SJCRH30 (cell line): ENCODE measurements around the gene FLT4. TPM values are rescaled to one million over a fixed set of nuclear protein-coding genes. Genes with fewer than 3 reads are reported as not detected.

Experiments used
- DNase-seq, 2 experiments: peaks; one replicate each; pipeline ENCODE4 v3.0.0-alpha.2; 2015 to 2020
- H3K27ac ChIP-seq: fragments of 250-450 bp; sonication (Bioruptor Pico); 2 replicates; pipeline ENCODE4 v1.5.1; 2020; ENCODE audit warnings: mild to moderate bottlenecking, moderate library complexity
- H3K27me3 ChIP-seq: fragments of 250-450 bp; sonication (Bioruptor Pico); 2 replicates; pipeline ENCODE4 v1.5.1; 2020; ENCODE audit warnings: mild to moderate bottlenecking, moderate library complexity
- H3K36me3 ChIP-seq: fragments of 250-450 bp; sonication (Bioruptor Pico); 2 replicates; pipeline ENCODE4 v1.5.1; 2020; ENCODE audit warnings: mild to moderate bottlenecking, moderate library complexity
- H3K4me1 ChIP-seq: fragments of 250-450 bp; sonication (Bioruptor Pico); 2 replicates; pipeline ENCODE4 v1.5.1; 2020; ENCODE audit warnings: mild to moderate bottlenecking, moderate library complexity
- H3K4me3 ChIP-seq: fragments of 250-450 bp; sonication (Bioruptor Pico); 2 replicates; pipeline ENCODE4 v1.5.1; 2020; ENCODE audit warnings: mild to moderate bottlenecking, moderate library complexity
- H3K9me3 ChIP-seq: fragments of 250-450 bp; sonication (Bioruptor Pico); replicated peaks from 2 replicates; pipeline ENCODE4 v1.5.1; 2020; ENCODE audit warnings: mild to moderate bottlenecking, moderate library complexity
- total RNA-seq: library from RNA; depleted of rRNA; stranded (reverse); fragments of >200 nt; shearing (Covaris generic); gene quantifications from 2 replicates; pipeline ENCODE4 v1.2.3, GENCODE V29; 2014

The FLT4 gene
- total RNA-seq, 1 experiment from 2014 or later: 0.08 TPM

DNA sequence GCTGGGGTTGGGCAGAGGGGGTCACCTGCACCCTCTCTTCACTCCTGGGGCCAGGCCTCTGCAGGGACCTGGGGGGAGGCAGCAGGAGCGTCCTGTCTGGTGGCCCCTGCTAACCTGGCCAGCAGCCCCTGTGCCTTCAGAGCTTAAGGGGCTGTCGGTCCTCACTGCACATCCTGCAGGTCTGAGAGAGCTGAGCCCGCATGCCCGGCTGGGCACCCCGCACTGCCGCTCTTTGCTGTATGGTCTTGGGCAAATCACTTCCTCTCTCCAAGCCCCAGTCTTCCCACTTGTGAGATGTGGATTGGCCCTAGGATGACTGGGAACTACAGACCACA, 7.9 kb downstream of the FLT4 start:
- no peaks in the 10 kb centered on the region; the same call in none of the 2 replicates for H3K27me3 ChIP-seq
- no peak for DNase-seq

DNA sequence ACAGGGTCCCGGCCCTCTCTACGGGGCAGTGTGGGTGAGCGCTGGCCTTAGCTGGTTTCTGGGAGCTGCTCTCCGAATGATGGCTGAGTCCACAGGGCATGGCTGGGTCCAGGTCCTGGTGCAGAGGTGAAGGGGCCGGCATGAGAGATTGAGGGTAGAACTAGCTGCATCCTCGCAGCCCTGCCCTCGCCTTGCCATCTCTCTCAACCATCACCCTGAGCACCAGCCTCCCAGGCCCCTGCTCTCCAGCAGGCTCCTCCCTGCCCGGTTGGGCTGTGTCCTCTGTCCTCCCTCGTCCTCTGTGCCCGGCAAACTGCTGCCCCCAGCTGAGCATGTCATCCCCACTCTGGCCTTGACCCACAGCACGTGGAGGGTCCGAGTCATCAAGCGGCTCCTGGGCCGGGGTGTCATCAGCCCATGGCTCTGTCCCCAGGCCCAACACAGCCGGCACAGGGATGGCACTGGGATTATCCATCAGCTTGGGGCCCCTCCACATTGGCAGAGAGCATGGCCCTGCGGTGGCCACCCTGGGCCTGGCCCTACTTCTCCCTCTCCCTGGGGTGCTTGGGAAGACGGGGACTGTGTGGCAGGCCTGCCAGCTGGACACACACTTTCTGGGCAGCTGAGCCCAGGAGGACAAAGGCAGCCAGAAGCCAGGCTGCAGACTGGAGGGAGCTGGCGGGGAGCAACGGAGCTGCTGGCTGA, 8.4 kb downstream of the FLT4 start:
- Histone ChIP-seq H3K4me1 (no peaks in the 10 kb centered on the region), H3K27me3 (no peaks in the 10 kb centered on the region; the same call in none of the 2 replicates), H3K4me3 (no peak overlapping the region), H3K36me3 (no peaks in the 10 kb centered on the region), H3K9me3 (no peaks in the 10 kb centered on the region), H3K27ac (no peak overlapping the region)
- DNase-seq: no peak

More for the DNA sequence above, 7.9 kb downstream of the FLT4 start:
- Histone ChIP-seq H3K9me3 (no peaks in the 10 kb centered on the region), H3K36me3 (no peaks in the 10 kb centered on the region), H3K4me1 (no peaks in the 10 kb centered on the region), H3K4me3 (no peak overlapping the region), H3K27ac (no peak overlapping the region)

DNA sequence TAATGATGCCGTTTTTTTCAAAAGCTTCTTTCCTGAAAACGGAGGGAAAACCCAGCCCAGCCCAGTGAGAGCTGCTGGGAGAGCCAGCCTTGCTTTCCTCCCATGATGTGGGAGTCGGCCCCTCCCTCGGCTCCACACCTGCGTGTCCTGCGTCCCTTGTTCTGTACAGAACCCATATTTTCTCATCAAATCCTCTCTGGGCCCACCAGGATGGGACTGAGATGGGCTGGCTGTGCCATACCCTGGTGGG, 8.9 kb downstream of the FLT4 start:
- H3K27me3 ChIP-seq: no peaks in the 10 kb centered on the region; the same call in none of the 2 replicates
- H3K4me3 ChIP-seq: no peak overlapping the region
- H3K27ac ChIP-seq: no peak overlapping the region
- no peaks in the 10 kb centered on the region for H3K4me1 ChIP-seq
- H3K9me3 ChIP-seq: no peaks in the 10 kb centered on the region
- no peak for DNase-seq
- no peaks in the 10 kb centered on the region for H3K36me3 ChIP-seq

DNA sequence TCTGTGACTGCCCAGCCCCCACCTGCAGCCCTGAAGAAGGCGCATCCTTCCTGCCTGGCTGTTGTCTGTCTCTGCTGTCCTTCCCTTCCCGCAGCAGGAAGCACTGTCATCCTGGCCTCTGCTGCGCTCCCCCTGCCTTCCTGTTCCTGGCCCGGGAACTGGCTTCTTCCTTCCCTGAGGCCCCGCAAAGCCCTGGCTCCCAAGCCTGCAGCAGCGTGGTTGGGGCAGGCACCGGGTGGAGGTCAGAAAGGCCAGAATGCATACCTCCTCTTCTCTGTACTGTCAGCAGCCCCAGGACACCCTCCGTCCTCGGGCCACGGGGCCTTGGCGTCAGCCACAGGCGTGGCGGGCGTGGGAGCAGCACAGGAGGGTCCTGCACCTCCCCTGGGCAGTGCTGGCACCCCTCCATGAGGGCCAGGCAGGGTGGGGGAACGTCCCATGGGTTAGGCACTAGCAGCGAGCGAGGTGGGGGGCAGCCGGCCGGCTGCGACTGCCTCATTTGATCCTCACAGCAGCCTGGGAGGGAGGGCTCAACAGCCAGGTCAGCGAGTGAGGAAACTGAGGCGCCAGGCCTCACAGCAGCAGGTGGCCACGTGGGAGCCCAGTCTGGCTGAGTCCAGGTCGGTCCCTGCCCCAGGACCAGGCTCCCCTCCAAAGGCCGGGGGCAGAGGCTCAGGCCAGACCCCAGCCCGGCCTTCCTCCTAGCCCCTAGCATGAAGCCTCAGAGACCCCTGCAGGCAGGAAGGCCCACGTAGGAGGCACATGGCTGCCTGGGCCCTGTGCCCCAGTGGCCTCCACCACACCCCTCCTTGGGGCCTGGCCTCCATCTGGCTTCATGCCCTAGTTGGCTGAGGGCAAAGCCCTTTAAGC, 9.4 kb downstream of the FLT4 start:
- H3K4me1 ChIP-seq: no peaks in the 10 kb centered on the region
- H3K9me3 ChIP-seq: no peaks in the 10 kb centered on the region
- DNase-seq: no peak
- H3K27me3 ChIP-seq: no peaks in the 10 kb centered on the region; the same call in none of the 2 replicates
- H3K4me3 ChIP-seq: no peak overlapping the region
- H3K27ac ChIP-seq: no peak overlapping the region
- no peaks in the 10 kb centered on the region for H3K36me3 ChIP-seq

DNA sequence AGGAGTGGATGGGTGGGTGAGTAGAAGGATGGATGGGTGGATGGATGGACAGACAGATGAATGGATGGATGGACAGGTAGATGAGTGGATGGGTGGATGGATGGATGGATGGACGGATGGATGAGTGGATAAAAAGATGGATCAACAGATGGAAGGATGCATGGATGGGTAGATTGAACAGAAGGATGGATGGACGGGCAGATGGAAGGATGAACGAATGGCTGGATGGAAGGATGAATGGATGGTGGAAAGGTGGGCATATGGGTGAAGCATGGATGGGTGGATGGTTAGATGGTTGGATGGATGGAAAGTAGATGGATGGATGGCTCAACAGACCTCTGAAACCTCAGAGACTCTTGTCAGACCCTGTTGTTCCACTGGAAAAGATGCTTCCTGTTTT, 10.1 kb downstream of the FLT4 start:
- no peak for DNase-seq
- Histone ChIP-seq H3K27me3 (no peaks in the 10 kb centered on the region; the same call in none of the 2 replicates), H3K4me3 (no peak overlapping the region), H3K9me3 (no peaks in the 10 kb centered on the region), H3K4me1 (no peaks in the 10 kb centered on the region), H3K27ac (no peak overlapping the region), H3K36me3 (no peaks in the 10 kb centered on the region)

DNA sequence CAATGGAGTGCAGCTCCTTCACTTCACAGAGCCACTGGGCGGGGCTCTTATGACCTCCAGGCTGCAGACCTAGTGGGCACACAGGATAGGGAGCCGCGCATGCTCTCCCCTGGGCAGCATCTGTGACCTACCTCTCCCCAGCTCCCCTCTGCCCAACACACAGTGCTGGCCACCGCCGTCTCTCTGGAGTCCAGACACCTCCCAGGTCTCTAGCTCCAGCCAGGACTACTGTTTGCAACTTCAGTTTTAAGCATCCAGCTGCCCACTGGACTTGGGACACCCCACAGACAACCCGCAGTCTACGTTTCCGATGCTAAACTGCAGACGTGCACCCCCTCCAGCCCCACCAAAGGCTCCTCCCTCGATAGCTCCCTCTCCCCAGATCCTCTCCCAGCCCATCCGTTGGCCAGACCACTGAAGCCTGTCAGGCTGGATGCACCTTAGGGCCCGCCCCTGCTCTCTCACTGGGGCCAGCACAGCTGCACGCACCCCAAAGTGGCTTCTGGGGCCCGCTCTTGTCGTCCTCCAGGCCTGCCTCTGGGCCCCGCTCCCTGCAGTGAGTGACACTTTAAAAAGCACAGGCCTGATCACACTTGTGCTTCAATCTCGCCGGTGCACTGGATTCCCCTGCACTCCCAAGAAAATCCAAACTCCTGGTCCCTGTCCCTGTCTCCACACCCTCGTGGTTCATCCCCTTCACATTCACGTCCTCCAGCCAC, 11.3 kb downstream of the FLT4 start:
- peak in 1 of 2 experiments; percentile 15 for DNase-seq
- Histone ChIP-seq H3K9me3 (no peaks in the 10 kb centered on the region), H3K4me3 (no peak overlapping the region), H3K27ac (no peak overlapping the region), H3K4me1 (no peaks in the 10 kb centered on the region), H3K36me3 (no peaks in the 10 kb centered on the region), H3K27me3 (no peaks in the 10 kb centered on the region; the same call in none of the 2 replicates)

DNA sequence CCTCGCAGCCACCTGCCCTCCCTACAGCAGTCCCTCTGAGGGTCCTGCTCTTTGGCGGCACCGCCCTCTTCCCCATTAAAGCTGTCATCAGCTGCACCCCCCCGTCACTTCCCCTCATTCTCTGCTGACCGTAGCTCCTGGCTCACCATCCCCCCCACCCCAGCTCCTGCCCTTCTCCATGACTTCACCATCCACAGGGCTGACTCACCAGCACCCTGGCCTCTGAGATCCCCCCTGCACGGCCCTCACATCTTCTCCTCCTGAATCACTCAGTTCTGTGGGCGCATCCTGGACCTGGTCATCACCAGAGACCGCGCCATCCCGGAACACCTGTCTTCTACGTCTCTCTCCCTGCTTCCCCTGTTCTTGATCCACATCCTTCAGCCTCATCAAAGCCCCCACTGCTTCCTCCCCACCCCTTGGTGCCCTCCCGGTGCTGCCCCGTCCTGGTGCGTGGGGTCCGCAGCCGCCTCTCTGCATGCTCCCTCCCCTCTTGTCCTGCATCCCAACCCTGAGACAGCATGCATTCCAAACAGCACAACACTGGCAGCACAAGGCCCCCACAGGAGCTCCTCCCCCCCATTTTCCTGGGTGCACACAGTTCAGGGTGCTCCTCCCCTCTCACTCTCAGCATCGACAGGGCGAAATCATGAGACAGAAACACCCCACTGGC, 12.9 kb downstream of the FLT4 start:
- DNase-seq: no peak
- no peaks in the 10 kb centered on the region; the same call in none of the 2 replicates for H3K27me3 ChIP-seq

DNA sequence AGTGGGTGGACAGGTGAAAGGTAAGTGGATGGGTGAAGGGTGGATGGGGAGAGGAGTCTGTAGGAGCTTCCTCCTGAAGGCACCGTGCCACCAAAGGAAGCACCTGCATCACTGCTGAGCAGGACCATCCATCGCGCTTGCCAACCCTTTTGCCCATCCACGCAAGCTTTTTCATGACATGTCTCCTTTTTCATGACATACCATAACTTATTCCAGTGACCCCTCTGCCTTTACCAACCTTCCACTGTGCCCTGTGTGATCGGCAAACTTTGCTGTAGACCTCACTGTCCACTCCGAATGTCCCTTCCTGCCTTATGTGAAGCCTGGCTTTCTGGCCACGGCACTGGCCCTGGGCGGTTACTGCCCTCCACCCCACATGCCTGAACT, 13.4 kb downstream of the FLT4 start:
- Histone ChIP-seq H3K9me3 (no peaks in the 10 kb centered on the region), H3K27me3 (no peaks in the 10 kb centered on the region; the same call in none of the 2 replicates), H3K36me3 (no peaks in the 10 kb centered on the region), H3K4me1 (no peaks in the 10 kb centered on the region), H3K27ac (no peak overlapping the region), H3K4me3 (no peak overlapping the region)
- no peak for DNase-seq

More for the DNA sequence above, 12.9 kb downstream of the FLT4 start:
- Histone ChIP-seq H3K36me3 (no peaks in the 10 kb centered on the region), H3K4me1 (no peaks in the 10 kb centered on the region), H3K4me3 (no peak overlapping the region), H3K9me3 (no peaks in the 10 kb centered on the region), H3K27ac (no peak overlapping the region)

DNA sequence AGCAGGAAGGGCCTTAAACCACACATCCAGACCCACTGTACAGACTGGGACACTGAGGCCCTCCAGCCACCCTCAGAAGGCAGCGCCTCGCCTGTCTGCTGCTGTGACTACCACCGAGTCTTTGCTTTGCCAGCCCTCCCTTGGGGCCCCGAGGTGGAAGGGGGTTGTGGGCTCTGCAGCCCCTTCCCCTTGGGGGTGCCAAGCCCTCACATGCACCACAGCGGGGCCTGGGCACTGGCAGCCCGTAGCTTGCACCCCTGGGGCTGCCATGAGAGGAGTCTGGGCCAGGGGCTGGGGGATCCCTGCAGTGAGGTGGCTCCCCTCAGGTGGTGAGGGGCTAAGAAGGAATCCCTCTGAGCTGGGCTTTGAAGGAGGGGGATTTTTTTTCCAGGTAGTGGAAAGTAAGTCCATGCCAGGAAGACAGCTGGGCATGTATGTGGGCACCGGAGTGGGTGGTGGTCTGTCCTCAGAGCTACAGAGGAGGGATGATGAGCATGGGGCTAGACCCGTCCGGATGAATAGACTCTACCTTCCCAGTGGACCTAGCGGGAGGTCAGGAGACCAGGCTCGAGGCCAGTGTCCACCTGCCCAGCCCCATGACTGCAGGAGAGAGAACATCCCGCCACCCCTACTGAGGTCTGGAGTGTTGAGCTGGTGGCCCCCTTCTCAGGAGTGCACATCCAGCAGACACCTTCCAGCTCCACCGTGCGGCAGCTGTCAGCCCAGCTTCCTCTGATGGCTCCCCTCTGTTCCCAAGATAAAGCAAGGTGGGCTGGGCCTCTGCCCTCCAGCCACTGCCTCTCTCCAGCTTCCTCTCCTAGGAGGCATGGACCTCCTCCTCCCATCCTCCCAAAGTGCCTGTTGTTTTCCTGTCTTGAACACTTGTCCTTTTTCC, 15.9 kb downstream of the FLT4 start:
- no peak for DNase-seq
- no peaks in the 10 kb centered on the region for H3K9me3 ChIP-seq
- no peaks in the 10 kb centered on the region for H3K27me3 ChIP-seq
- no peaks in the 10 kb centered on the region for H3K4me1 ChIP-seq
- no peak overlapping the region for H3K27ac ChIP-seq
- H3K36me3 ChIP-seq: no peaks in the 10 kb centered on the region
- no peak overlapping the region for H3K4me3 ChIP-seq

DNA sequence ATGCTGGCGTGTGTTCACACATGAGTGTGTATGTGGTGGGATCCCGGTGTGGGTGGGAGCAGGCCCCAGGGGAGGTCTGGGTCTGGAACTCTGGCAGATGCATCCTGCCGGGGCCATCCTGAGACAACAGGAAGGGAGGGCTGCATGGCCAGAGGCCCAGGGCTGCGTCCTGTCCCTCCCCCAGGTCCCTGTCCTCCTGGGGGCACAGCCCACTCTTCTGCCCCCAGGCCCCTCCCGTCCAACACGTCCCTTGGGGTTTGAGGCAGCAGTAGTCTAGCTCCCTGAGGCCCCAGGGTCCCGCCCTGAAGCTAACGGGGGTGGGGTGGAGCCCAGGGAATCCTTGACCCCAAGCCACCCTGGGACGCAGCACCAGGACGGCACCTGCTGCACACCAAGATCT, 16.6 kb downstream of the FLT4 start:
- Histone ChIP-seq H3K4me1 (no peaks in the 10 kb centered on the region), H3K36me3 (no peaks in the 10 kb centered on the region), H3K4me3 (no peak overlapping the region), H3K27me3 (no peaks in the 10 kb centered on the region), H3K27ac (no peak overlapping the region), H3K9me3 (no peaks in the 10 kb centered on the region)
- no peak for DNase-seq

DNA sequence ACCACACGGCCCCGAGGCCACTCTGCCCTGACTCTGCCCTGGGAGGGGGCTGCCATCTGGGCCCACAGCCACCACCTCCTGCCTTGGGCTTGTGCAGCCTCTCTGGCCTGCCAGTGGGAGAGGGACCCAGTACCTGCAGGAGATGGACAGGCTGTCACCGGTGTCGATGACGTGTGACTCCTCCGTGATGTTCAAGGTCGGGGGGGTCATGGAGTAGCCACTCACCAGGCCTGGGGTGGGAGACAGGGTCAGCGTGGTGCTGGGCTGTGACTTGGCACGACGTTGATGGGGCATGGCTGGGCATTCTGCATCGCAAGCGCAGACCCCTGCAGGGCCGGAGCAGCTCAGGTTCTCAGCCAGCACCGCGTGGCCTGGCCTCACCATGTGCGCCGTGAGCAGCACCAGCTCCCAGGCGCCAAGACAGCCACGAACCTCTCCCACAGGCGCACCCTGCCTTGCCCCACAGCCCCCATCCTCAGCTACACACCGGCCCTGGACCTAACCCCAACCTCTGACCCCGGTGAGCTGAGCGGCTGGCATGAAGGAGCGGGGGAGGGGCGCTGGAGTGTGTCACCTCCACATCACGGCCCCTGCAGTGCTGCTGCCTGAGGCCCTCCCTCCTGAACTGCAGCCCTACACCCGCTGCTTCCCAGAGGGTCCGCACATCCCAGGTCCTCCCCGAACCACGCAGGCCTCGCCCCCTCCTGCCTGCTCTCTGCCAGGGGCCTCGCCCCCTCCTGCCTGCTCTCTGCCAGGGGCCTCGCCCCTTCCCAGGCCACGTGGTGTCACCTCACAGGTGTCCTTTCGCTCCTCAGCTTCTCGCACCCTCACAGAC, 17.6 kb downstream of the FLT4 start:
- H3K36me3 ChIP-seq: no peaks in the 10 kb centered on the region
- H3K4me3 ChIP-seq: no peak overlapping the region
- no peaks in the 10 kb centered on the region for H3K27me3 ChIP-seq
- H3K27ac ChIP-seq: no peak overlapping the region
- no peaks in the 10 kb centered on the region for H3K9me3 ChIP-seq
- H3K4me1 ChIP-seq: no peaks in the 10 kb centered on the region
- DNase-seq: no peak

DNA sequence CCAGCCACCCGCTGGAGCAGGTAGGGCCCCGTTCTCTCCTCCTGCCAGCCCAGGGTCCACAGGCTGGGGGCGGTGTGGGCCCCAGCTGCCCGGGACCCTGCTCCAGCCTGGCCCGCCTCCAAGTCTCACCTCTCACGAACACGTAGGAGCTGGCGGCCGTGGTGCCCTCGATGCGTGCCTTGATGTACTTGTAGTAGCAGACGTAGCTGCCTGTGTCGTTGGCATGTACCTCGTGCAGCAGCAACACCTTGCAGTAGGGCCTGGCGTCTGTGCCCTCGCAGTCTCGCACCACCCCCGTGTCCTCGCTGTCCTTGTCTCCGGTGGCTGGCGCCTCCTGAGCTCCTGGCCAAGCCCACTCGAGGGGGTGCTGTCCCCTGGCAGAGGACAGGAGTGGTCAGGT, 19.0 kb downstream of the FLT4 start:
- H3K9me3 ChIP-seq: no peaks in the 10 kb centered on the region
- no peak overlapping the region for H3K4me3 ChIP-seq
- no peaks in the 10 kb centered on the region for H3K27me3 ChIP-seq
- H3K27ac ChIP-seq: no peak overlapping the region
- no peaks in the 10 kb centered on the region for H3K36me3 ChIP-seq
- H3K4me1 ChIP-seq: no peaks in the 10 kb centered on the region
- DNase-seq: no peak

DNA sequence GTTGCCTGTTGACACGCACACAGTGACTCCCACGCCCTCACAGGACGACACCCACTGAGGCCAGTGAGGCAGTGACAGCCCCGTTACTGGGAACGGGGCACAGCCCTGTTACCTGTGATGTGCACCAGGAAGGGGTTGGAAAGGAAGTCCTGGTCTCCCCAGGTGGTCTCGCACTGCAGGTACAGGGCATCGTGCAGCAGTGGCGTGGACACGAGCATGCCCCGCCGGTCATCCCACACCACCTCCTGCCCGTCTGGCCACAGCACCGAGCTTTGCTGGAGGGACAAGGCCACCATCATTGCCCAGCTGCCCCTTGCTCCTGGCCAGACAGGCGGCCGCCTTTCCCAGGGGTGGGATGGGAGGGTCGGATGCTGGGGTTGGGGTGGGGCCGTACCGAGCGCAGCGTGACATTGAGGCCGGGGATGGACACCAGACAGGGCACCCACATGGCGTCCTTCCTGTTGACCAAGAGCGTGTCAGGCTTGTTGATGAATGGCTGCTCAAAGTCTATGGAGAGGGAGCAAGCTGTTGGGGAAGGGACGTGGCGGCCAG, 19.5 kb downstream of the FLT4 start:
- no peaks in the 10 kb centered on the region for H3K4me1 ChIP-seq
- H3K9me3 ChIP-seq: no peaks in the 10 kb centered on the region
- H3K4me3 ChIP-seq: no peak overlapping the region
- no peaks in the 10 kb centered on the region for H3K27me3 ChIP-seq
- no peak for DNase-seq
- no peak overlapping the region for H3K27ac ChIP-seq
- H3K36me3 ChIP-seq: no peaks in the 10 kb centered on the region
